ENCODE data around the gene LRRC2.
A peak's percentile ranks its signal among the peaks of the same experiment; 100 is the strongest.
"Not testable (repeated sequence)": the region's sequence is repeated elsewhere in the genome, so short reads cannot be mapped to it uniquely, and the experiment has no call there.

The LRRC2 gene

DNA sequence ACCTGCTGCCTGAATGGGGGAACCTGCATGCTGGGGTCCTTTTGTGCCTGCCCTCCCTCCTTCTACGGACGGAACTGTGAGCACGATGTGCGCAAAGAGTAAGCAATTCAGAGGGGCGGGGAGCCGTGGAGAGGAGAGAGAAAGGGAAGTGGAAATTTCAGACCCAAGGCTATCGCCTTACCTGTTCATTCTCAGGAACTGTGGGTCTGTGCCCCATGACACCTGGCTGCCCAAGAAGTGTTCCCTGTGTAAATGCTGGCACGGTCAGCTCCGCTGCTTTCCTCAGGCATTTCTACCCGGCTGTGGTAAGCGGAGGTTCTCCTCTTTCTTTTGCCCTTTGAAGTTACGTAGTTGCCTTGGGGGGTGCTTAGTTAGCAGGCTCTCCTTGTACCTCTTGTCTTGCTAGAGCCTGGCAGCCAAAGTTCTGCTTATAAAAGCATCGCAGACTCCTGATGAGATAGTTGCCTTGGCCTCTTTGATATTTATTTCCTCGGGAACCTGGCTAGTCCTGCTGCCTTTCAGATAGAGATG, 13.7 kb upstream of the LRRC2 start:
- no peak overlapping the region for H3K4me2 ChIP-seq (ENCODE audit: low read depth, low read length, poor library complexity, severe bottlenecking)
- H3K36me3 ChIP-seq (ENCODE audit: insufficient read depth, low read length): no peaks in the 10 kb centered on the region
- H3K9ac ChIP-seq (ENCODE audit: low read depth, low read length, poor library complexity, severe bottlenecking): no peak overlapping the region

DNA sequence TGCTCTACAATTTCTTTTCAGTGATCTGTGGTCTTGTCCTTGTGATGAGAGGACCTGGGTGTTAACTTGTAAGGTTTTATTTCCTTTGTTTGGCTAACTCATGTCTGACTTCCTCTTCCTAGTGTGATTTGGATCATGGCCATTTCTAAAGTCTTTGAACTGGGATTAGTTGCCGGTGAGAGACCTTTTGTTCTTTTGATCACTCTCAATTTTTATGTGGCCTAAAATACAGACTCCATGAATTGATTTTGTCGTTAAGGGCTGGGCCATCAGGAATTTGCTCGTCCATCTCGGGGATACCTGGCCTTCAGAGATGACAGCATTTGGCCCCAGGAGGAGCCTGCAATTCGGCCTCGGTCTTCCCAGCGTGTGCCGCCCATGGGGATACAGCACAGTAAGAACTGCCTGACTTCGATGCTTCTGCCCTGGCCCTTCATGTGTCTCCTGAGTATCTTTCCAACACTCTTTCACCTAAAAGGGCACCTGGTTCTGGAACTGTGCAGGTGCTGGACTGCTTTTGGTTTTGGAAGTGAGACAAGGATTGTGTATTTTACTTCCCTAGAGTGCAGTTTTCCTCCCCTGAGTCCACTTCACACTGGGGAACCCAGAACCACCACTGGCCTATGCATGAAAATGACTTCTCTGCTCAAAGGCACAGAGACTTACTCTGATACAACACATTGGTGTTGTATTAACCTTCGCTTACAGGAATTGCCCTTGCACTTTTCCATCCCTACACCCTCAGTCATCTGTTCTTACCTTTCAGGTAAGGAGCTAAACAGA, 13.1 kb upstream of the LRRC2 start:
- Histone ChIP-seq H3K4me2 (ENCODE audit: low read depth, low read length, poor library complexity, severe bottlenecking) (no peak overlapping the region), H3F3A (ENCODE audit: low read depth) (no peaks in the 10 kb centered on the region), H3K9me3 (ENCODE audit: insufficient read depth, low read depth, low read length) (no peaks in the 10 kb centered on the region), H3K36me3 (ENCODE audit: insufficient read depth, low read length) (no peaks in the 10 kb centered on the region), H2AFZ (ENCODE audit: low read length) (peak overlapping the region; percentile 58; the same call in 1 of the 2 replicates), H4K20me1 (ENCODE audit: insufficient read depth, low read length, poor library complexity, severe bottlenecking) (no peaks in the 10 kb centered on the region), H3K4me1 (ENCODE audit: insufficient read depth, low read length, poor library complexity, severe bottlenecking) (no peaks in the 10 kb centered on the region), H3K9me2 (replicated peaks; ENCODE audit: low read depth, low read length) (no peaks in the 10 kb centered on the region), H3K4me3 (ENCODE audit: low read length, poor library complexity, severe bottlenecking) (no peak overlapping the region), H3K9ac (ENCODE audit: low read depth, low read length, poor library complexity, severe bottlenecking) (no peak overlapping the region), H3K79me2 (ENCODE audit: insufficient read depth, low read length) (no peaks in the 10 kb centered on the region), H3K27me3 (ENCODE audit: insufficient read depth, low read length, poor library complexity, severe bottlenecking) (no peaks in the 10 kb centered on the region)
- no peak for TF ChIP-seq EZH2phosphoT487 (IDR thresholded peaks at IDR 0.05; ENCODE audit: borderline replicate concordance)
- TF ChIP-seq, protein P1, sequence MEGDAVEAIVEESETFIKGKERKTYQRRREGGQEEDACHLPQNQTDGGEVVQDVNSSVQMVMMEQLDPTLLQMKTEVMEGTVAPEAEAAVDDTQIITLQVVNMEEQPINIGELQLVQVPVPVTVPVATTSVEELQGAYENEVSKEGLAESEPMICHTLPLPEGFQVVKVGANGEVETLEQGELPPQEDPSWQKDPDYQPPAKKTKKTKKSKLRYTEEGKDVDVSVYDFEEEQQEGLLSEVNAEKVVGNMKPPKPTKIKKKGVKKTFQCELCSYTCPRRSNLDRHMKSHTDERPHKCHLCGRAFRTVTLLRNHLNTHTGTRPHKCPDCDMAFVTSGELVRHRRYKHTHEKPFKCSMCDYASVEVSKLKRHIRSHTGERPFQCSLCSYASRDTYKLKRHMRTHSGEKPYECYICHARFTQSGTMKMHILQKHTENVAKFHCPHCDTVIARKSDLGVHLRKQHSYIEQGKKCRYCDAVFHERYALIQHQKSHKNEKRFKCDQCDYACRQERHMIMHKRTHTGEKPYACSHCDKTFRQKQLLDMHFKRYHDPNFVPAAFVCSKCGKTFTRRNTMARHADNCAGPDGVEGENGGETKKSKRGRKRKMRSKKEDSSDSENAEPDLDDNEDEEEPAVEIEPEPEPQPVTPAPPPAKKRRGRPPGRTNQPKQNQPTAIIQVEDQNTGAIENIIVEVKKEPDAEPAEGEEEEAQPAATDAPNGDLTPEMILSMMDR (conservative IDR thresholded peaks at IDR 0.05; ENCODE audit: low read length): no peak

More for the DNA sequence above, 13.7 kb upstream of the LRRC2 start:
- Histone ChIP-seq H3K9me3 (ENCODE audit: insufficient read depth, low read depth, low read length) (no peaks in the 10 kb centered on the region), H3K9me2 (replicated peaks; ENCODE audit: low read depth, low read length) (no peaks in the 10 kb centered on the region), H3F3A (ENCODE audit: low read depth) (no peaks in the 10 kb centered on the region), H3K79me2 (ENCODE audit: insufficient read depth, low read length) (no peaks in the 10 kb centered on the region), H3K4me1 (ENCODE audit: insufficient read depth, low read length, poor library complexity, severe bottlenecking) (no peaks in the 10 kb centered on the region), H3K4me3 (ENCODE audit: low read length, poor library complexity, severe bottlenecking) (no peak overlapping the region), H3K27me3 (ENCODE audit: insufficient read depth, low read length, poor library complexity, severe bottlenecking) (no peaks in the 10 kb centered on the region), H4K20me1 (ENCODE audit: insufficient read depth, low read length, poor library complexity, severe bottlenecking) (no peaks in the 10 kb centered on the region), H2AFZ (ENCODE audit: low read length) (peak overlapping the region; percentile 58; the same call in 1 of the 2 replicates)
- TF ChIP-seq EZH2phosphoT487 (IDR thresholded peaks at IDR 0.05; ENCODE audit: borderline replicate concordance): no peak
- TF ChIP-seq, protein P1 (conservative IDR thresholded peaks at IDR 0.05; ENCODE audit: low read length): no peak

DNA sequence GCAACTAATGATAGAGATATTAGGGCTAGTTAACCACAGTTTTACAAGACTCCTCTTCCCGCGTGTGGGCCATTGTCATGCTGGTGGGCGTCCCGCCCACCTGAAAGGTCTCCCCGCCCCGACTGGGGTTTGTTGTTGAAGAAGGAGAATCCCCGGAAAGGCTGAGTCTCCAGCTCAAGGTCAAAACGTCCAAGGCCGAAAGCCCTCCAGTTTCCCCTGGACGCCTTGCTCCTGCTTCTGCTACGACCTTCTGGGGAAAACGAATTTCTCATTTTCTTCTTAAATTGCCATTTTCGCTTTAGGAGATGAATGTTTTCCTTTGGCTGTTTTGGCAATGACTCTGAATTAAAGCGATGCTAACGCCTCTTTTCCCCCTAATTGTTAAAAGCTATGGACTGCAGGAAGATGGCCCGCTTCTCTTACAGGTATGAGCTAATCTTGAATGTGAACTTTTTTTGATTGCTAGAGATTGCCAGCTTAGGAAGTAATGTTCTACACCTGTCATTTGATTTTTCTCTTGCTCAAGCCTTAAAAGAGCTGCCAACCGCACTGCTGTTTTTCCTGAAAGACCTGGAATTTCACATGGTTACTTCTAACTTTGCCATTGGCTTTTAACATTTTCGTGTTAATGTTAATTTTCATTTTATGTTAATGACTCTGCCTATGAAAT, 11.6 kb upstream of the LRRC2 start:
- not testable (repeated sequence) for H3K27me3 ChIP-seq (ENCODE audit: insufficient read depth, low read length, poor library complexity, severe bottlenecking); H3K9me3 ChIP-seq (ENCODE audit: insufficient read depth, low read depth, low read length); H3K79me2 ChIP-seq (ENCODE audit: insufficient read depth, low read length); H2AFZ ChIP-seq (ENCODE audit: low read length); H3K36me3 ChIP-seq (ENCODE audit: insufficient read depth, low read length); H3K4me1 ChIP-seq (ENCODE audit: insufficient read depth, low read length, poor library complexity, severe bottlenecking); H3K9me2 ChIP-seq (replicated peaks; ENCODE audit: low read depth, low read length); H3K4me3 ChIP-seq (ENCODE audit: low read length, poor library complexity, severe bottlenecking); H4K20me1 ChIP-seq (ENCODE audit: insufficient read depth, low read length, poor library complexity, severe bottlenecking); H3F3A ChIP-seq (ENCODE audit: low read depth); H3K4me2 ChIP-seq (ENCODE audit: low read depth, low read length, poor library complexity, severe bottlenecking); H3K9ac ChIP-seq (ENCODE audit: low read depth, low read length, poor library complexity, severe bottlenecking)
